ENCODE measurements around the gene PDGFA. TPM values are rescaled to one million over a fixed set of nuclear protein-coding genes. Genes with fewer than 3 reads are reported as not detected.

The PDGFA gene
- total and polyA plus RNA-seq, 9 donors: 3.7 to 35.5 (median 8.7) TPM

DNA sequence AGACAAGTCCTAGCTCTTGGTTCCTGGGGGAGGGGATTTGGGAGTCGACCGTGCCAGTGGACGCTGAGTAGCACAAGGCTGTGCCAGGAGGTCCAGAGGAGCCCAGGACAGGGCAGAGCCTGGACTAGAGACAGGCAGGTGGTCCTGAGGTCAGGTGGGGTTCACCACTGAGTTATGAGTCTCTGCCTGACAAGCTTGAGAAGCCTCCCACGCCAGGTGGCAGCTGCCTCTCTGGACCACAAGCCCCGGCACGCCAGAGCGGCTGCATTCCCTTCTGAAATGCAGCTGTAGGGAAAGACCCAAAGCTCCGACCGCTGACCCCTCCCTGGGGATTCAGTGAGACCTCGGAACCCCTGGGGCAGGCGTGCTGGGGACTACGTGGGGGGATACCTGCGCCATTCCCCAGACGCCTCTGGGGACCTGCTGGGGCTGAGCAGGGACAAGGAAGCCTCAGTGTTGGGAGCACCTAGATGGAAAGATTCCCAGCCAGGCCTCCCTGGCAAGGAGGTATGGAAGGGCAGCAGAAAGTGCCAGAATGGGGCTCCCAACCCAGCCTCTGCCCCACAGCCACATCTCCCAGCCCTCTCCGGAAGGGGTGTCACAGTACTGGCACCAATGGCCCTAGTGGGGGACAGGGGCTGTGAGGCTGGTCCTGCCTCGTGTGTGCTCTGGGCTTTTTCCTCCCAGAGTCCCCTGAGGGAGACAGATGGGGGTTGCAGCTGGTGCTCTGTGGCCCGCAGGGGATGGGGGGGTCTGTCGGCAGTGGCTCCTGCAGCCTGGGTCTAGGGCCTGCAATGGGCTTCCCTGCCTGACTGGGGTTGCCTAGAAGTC lies 29.0 kb downstream of the PDGFA start:
- intact Hi-C loops (cut with DNase I): no loop called here
- H3K4me3 ChIP-seq: no peak overlapping the region
- no peak for DNase-seq
- no peaks in the 10 kb centered on the region for H3K4me1 ChIP-seq (ENCODE audit: insufficient read depth)
- WGBS, 3 donors: 70 to 77% (median 72%) methylated on average over 18 of the region's 18 CpGs
- no peak for TF ChIP-seq POLR2A (IDR thresholded peaks at IDR 0.05)
- TF ChIP-seq EP300 (IDR thresholded peaks at IDR 0.05): no peak
- TF ChIP-seq, protein P1, sequence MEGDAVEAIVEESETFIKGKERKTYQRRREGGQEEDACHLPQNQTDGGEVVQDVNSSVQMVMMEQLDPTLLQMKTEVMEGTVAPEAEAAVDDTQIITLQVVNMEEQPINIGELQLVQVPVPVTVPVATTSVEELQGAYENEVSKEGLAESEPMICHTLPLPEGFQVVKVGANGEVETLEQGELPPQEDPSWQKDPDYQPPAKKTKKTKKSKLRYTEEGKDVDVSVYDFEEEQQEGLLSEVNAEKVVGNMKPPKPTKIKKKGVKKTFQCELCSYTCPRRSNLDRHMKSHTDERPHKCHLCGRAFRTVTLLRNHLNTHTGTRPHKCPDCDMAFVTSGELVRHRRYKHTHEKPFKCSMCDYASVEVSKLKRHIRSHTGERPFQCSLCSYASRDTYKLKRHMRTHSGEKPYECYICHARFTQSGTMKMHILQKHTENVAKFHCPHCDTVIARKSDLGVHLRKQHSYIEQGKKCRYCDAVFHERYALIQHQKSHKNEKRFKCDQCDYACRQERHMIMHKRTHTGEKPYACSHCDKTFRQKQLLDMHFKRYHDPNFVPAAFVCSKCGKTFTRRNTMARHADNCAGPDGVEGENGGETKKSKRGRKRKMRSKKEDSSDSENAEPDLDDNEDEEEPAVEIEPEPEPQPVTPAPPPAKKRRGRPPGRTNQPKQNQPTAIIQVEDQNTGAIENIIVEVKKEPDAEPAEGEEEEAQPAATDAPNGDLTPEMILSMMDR (IDR thresholded peaks at IDR 0.05): no peak
- no peaks in the 10 kb centered on the region for H3K9me3 ChIP-seq
- H3K27ac ChIP-seq: no peak overlapping the region
- no peaks in the 10 kb centered on the region for H3K36me3 ChIP-seq
- no peaks in the 10 kb centered on the region for H3K27me3 ChIP-seq

DNA sequence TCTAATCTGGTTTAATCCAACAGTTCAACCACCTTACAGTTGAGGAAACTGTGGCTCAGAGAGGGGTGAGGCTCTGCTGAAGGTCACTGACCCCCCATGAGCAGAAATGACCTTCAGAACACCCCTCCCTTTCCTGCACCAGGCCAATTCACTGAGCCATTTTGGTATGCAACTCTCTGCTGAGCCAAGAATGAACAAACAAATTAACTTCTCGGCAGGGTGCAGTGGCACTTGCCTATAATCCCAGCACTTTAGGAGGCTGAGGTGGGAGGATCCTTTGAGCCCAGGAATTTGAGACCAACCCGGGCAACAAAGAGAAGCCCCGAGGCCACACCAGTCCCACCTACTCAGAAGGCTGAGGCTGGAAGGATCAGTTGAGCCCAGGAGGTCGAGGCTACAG lies 29.8 kb downstream of the PDGFA start:
- H3K36me3 ChIP-seq: no peaks in the 10 kb centered on the region
- WGBS, 3 donors: 59 to 88% (median 59%) methylated on average over 4 of the region's 4 CpGs
- no peak for DNase-seq
- no peaks in the 10 kb centered on the region for H3K9me3 ChIP-seq
- TF ChIP-seq, protein P1 (IDR thresholded peaks at IDR 0.05): no peak
- no peak for TF ChIP-seq EP300 (IDR thresholded peaks at IDR 0.05)
- H3K27ac ChIP-seq: no peak overlapping the region
- no peaks in the 10 kb centered on the region for H3K4me1 ChIP-seq (ENCODE audit: insufficient read depth)
- no peaks in the 10 kb centered on the region for H3K27me3 ChIP-seq
- H3K4me3 ChIP-seq: no peak overlapping the region
- intact Hi-C loops (cut with DNase I): no loop called here

DNA sequence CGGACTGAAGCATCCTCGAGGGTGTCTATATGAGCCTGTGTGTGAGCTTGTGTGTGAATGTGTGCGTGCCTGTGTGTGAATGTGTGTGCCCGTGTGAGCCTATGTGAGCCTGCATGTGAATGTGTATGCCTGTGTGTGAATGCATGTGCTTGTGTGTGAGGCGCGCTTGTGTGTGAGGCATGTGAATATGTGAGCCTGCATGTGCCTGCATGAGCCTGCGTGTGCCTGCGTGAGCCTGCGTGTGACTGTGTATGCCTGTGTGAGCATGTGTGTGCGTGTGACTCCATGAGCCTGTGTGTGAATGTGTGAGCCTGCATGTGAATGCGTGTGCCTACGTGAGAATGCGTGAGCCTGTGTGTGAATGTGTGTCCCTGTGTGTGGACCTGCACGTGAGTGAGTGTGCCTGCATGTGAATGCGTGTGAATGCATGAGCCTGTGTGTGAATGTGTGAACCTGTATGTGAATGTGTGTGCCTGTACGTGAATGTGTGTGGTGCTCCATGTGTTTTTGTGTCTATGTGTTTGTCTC lies 33.4 kb downstream of the PDGFA start:
- WGBS, 3 donors: 87 to 96% (median 91%) methylated on average over 16 of the region's 16 CpGs
- H3K36me3 ChIP-seq: no peaks in the 10 kb centered on the region
- H3K27ac ChIP-seq: no peak overlapping the region
- intact Hi-C loops (cut with DNase I): no loop called here
- no peaks in the 10 kb centered on the region for H3K27me3 ChIP-seq
- peak in 1 of 5 donors; percentile 19 for DNase-seq
- H3K4me1 ChIP-seq (ENCODE audit: insufficient read depth): no peaks in the 10 kb centered on the region
- H3K4me3 ChIP-seq: no peak overlapping the region
- TF ChIP-seq POLR2A (IDR thresholded peaks at IDR 0.05) (no peak), EP300 (IDR thresholded peaks at IDR 0.05) (no peak)
- TF ChIP-seq, protein P1 (IDR thresholded peaks at IDR 0.05): no peak
- H3K9me3 ChIP-seq: no peaks in the 10 kb centered on the region

DNA sequence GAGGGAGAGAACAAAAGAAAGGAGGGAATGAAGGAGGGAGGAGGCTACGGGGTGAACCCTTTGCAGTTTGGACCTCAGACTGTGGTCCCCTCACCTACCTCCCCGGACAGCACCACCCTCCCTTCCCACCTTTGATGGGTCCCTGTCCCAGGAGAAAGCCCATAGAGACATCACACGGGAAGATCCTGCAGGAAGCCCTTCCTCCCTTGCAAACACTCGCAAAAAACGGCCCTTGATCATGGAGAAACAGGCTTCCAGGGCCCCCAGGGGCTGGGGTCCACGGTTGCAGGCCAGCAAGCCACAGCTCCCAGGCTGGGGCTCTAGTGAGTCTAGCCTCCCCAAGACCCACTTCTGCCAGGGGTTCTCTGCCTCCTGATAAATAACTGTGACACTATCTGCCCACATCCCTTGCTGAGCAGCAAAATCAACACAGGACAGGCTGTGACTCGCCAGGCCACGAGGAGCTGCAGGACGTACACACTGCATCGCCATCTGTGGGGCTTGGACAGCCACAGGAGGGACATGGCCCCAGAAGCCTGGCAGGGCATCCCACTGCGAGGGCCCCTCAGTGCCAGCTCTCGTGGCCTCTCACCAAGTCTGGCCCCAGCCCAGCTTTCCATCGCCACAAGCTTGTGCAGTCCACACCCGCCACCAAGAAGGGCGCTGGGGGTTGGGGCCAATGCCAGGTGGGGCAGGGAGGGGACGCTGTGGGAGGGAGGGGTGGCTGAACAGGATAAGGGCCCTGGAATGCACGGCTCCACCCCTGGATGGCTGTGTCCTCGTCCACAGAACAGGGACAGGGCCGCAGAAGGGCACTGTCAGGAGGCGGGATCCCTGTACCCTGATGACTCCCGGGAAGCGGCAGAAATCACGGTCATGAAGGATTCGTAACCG lies 34.2 kb downstream of the PDGFA start:
- Histone ChIP-seq H3K9me3 (no peaks in the 10 kb centered on the region), H3K4me1 (ENCODE audit: insufficient read depth) (no peaks in the 10 kb centered on the region), H3K27ac (no peak overlapping the region), H3K27me3 (no peaks in the 10 kb centered on the region), H3K36me3 (no peaks in the 10 kb centered on the region), H3K4me3 (no peak overlapping the region)
- intact Hi-C loops (cut with DNase I): no loop called here
- TF ChIP-seq EP300 (IDR thresholded peaks at IDR 0.05): no peak
- TF ChIP-seq, protein P1 (IDR thresholded peaks at IDR 0.05): no peak
- no peak for TF ChIP-seq POLR2A (IDR thresholded peaks at IDR 0.05)
- 78 to 86% (median 82%) methylated on average over 24 to 25 of the region's 25 CpGs for WGBS, 3 donors
- DNase-seq: peak in 1 of 5 donors; percentile 26

Data from ovary (tissue), 9 donors.